Endothelial cell of umbilical vein (primary cell): Measurements from ENCODE around the gene CITED2. TPM values are rescaled to one million over a fixed set of nuclear protein-coding genes. Genes with fewer than 3 reads are reported as not detected.

Source experiments
- BruUV-seq: library from RNA; stranded (reverse); fragments of 400-500 nt; replicated peaks from 2 replicates; lab custom pipeline; 2021; lab: Mats Ljungman, UMichigan
- CTCF ChIA-PET: fragments of 300-600, 350-600 bp; sonication (Branson Sonifier 250); formaldehyde crosslinking; loops from one replicate; lab custom pipeline; 2021; ENCODE audit warnings: antibody characterized with exemption, inconsistent platforms; lab: Charles Lee
- POLR2A ChIA-PET: fragments of 300-600, 350-600 bp; sonication (Branson Sonifier 250); formaldehyde crosslinking; loops from one replicate; lab custom pipeline; 2021; ENCODE audit warnings: antibody characterized with exemption, inconsistent platforms; lab: Charles Lee
- DNase-seq: peaks from one replicate; pipeline ENCODE4 v3.0.0-alpha.2; 2011; ENCODE audit warnings: low read depth, low spot score
- FAIRE-seq: peaks from 2 replicates; lab custom pipeline; 2011; peaks lifted over from hg19 to GRCh38; lab: Jason Lieb, UNC
- H2AFZ ChIP-seq: 2 replicates; pipeline ENCODE4 v1.6.0; 2012; ENCODE audit warnings: low read depth, low read length, control low read depth, inconsistent platforms
- H3K27ac ChIP-seq: 2 replicates; pipeline ENCODE4 v1.5.1; 2011; ENCODE audit warnings: low read depth, mild to moderate bottlenecking, control low read depth, low read length, moderate library complexity; ENCODE audit not compliant: insufficient read depth
- H3K27me3 ChIP-seq, 2 experiments: 2 replicates each; pipeline versions ENCODE4 v1.6.0 to v1.6.1; 2011; ENCODE audit warnings: low read length in 2 of 2, mixed read lengths in 1 of 2; ENCODE audit not compliant: control insufficient read depth in 2 of 2, insufficient read depth in 2 of 2
- H3K36me3 ChIP-seq, 2 experiments: 2 replicates in 1 of 2; 3 replicates in 1 of 2; pipeline ENCODE4 v1.5.1; 2011; ENCODE audit warnings: low read length in 2 of 2, mild to moderate bottlenecking in 1 of 2, moderate library complexity in 1 of 2; ENCODE audit not compliant: control insufficient read depth in 2 of 2, insufficient read depth in 2 of 2; ENCODE audit errors: extremely low read depth in 1 of 2
- H3K4me1 ChIP-seq: 3 replicates; pipeline ENCODE4 v1.5.1; 2011; ENCODE audit warnings: mild to moderate bottlenecking, low read length; ENCODE audit not compliant: control insufficient read depth, insufficient read depth; ENCODE audit errors: extremely low read depth
- H3K4me2 ChIP-seq: 2 replicates; pipeline ENCODE4 v1.6.1; 2011; ENCODE audit warnings: low read length, control low read depth, mixed read lengths; ENCODE audit not compliant: insufficient read depth
- H3K4me3 ChIP-seq, 3 experiments: fragments of 200-600 bp in 1 of 3; sonication (generic), shearing (Covaris generic) in 1 of 3; replicated peaks in 1 of 3; 2 replicates each; pipeline ENCODE4 v1.5.1; 2011 to 2016; ENCODE audit warnings: control low read depth in 3 of 3, low read length in 3 of 3, mild to moderate bottlenecking in 2 of 3, inconsistent platforms in 1 of 3, low read depth in 1 of 3, moderate library complexity in 1 of 3; ENCODE audit not compliant: insufficient read depth in 1 of 3
- H3K79me2 ChIP-seq: 2 replicates; pipeline ENCODE4 v1.6.0; 2012; ENCODE audit warnings: low read length, inconsistent platforms; ENCODE audit not compliant: control insufficient read depth, insufficient read depth
- H3K9ac ChIP-seq: replicated peaks from 2 replicates; pipeline ENCODE3; 2011; ENCODE audit warnings: low read length, control low read depth; ENCODE audit not compliant: insufficient read depth; ENCODE audit errors: extremely low read depth
- H3K9me1 ChIP-seq: replicated peaks from 3 replicates; pipeline ENCODE4 v1.6.0; 2011; ENCODE audit warnings: mild to moderate bottlenecking, low read length; ENCODE audit not compliant: control insufficient read depth, insufficient read depth; ENCODE audit errors: extremely low read depth
- H3K9me3 ChIP-seq: replicated peaks from 2 replicates; pipeline ENCODE4 v1.5.1; 2012; ENCODE audit warnings: low read length, inconsistent platforms; ENCODE audit not compliant: control insufficient read depth, insufficient read depth
- H4K20me1 ChIP-seq: replicated peaks from 2 replicates; pipeline ENCODE3; 2011; ENCODE audit warnings: mild to moderate bottlenecking, low read length; ENCODE audit not compliant: control insufficient read depth, insufficient read depth; ENCODE audit errors: extremely low read depth
- EZH2 ChIP-seq: IDR thresholded peaks from 2 replicates; pipeline ENCODE4 v1.6.1; 2012; ENCODE audit warnings: borderline replicate concordance, low read depth, mild to moderate bottlenecking, moderate library complexity, low read length, inconsistent platforms; ENCODE audit not compliant: severe bottlenecking
- FOS ChIP-seq: IDR thresholded peaks from 2 replicates; pipeline ENCODE4 v1.6.1; 2011; ENCODE audit warnings: mild to moderate bottlenecking, low read length, moderate library complexity, borderline replicate concordance; ENCODE audit not compliant: insufficient read depth
- GATA2 ChIP-seq: IDR thresholded peaks from 2 replicates; pipeline ENCODE4 v1.7.0; 2011; ENCODE audit warnings: low read depth, mild to moderate bottlenecking, moderate library complexity, mixed read lengths, low read length; ENCODE audit not compliant: insufficient read length, insufficient read depth
- JUN ChIP-seq: IDR thresholded peaks from 2 replicates; pipeline ENCODE4 v1.6.1; 2011; ENCODE audit warnings: borderline replicate concordance, low read depth; ENCODE audit not compliant: insufficient read length, insufficient read depth
- MYC ChIP-seq: IDR thresholded peaks from one replicate; pipeline ENCODE4 v1.6.1; 2011; ENCODE audit warnings: mild to moderate bottlenecking, low read depth, low read length
- POLR2A ChIP-seq: IDR thresholded peaks from 2 replicates; pipeline ENCODE4 v1.6.1; 2012; ENCODE audit warnings: low read depth, mild to moderate bottlenecking, control low read depth, low read length
- POLR2AphosphoS5 ChIP-seq: IDR thresholded peaks from 2 replicates; pipeline ENCODE4 v1.6.1; 2012; ENCODE audit warnings: low read depth, mild to moderate bottlenecking, control low read depth, low read length, moderate library complexity; ENCODE audit not compliant: insufficient read depth
- dilution Hi-C: fragments of 300-500 bp; cut with MboI; formaldehyde crosslinking; loops from one replicate; pipeline ENCODE4 v1.15.0; 2019; ENCODE audit warnings: low sequenced_read_pairs; ENCODE audit not compliant: extremely low pct_ligation_motif_present
- intact Hi-C: fragments of 100-400 bp; cut with micrococcal nuclease; formaldehyde crosslinking; loops from one replicate; pipeline ENCODE4 v1.10.0; 2022
- polyA plus RNA-seq, 4 experiments: library from polyadenylated mRNA; depleted of rRNA in 3 of 4; stranded (reverse) in 3 of 4; unstranded in 1 of 4; fragments of >200 nt; gene quantifications; 2 replicates each; pipeline versions ENCODE4 v1.2.1 to v1.2.3, GENCODE V29; 2011 to 2012; ENCODE audit warnings: missing spikeins in 1 of 4
- total RNA-seq: library from RNA; stranded (reverse); gene quantifications from 2 replicates; pipeline ENCODE4 v1.2.3, GENCODE V29; 2021
- TF ChIP-seq, protein P1 (sequence below): IDR thresholded peaks from 2 replicates; pipeline ENCODE4 v1.6.1; 2011; ENCODE audit not compliant: insufficient read depth, insufficient read length
- TF ChIP-seq, protein P2 (sequence below), 2 donors: IDR thresholded peaks; 1 replicate in 1 of 2; 2 replicates in 1 of 2; pipeline ENCODE4 v1.5.1; 2011; ENCODE audit warnings: low read length in 2 of 2, mild to moderate bottlenecking in 2 of 2, moderate library complexity in 2 of 2, control low read depth in 1 of 2, inconsistent platforms in 1 of 2, low read depth in 1 of 2; ENCODE audit not compliant: insufficient read depth in 1 of 2; ENCODE audit errors: extremely low read depth in 1 of 2

Gene CITED2
- total and polyA plus RNA-seq, 2 donors (not counting 3 experiments of a cell fraction or from before 2014, with no cell fraction given), result 81.1 to 85.7 TPM

DNA sequence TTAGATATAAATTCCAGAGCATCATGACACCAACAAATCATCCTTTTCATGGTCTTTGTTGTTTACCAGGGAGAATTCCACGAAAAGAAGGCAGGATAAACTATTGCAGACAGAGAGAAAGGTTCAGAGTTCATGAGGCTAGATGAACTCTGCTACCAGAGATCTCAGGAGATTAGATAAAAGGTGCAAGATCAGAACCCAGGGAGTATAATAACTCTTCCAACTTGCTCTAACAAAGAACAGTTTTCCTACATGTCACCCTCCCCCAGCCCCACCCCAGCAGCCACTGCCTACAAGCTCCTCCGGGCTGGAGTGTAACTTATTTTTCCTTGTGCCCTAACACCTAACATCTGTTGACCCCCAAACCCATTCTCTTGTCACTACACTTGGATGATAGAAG is 13.9 kb upstream of the CITED2 start:
- no peaks in the 10 kb centered on the region for H4K20me1 ChIP-seq
- no TSS peak for BruUV-seq
- H3K4me1 ChIP-seq, result no peaks in the 10 kb centered on the region
- no peak for FAIRE-seq
- CTCF ChIA-PET, result interaction anchor here (1.1 kb wide), 1 partner anchor 213 kb away, joined by 3 read pairs; no protein-coding TSS in a partner anchor
- H3K9me3 ChIP-seq, result no peaks in the 10 kb centered on the region
- H3K9ac ChIP-seq, result no peak overlapping the region
- no peak overlapping the region for H3K4me2 ChIP-seq
- H3K36me3 ChIP-seq, result no peaks in the 10 kb centered on the region
- H2AFZ ChIP-seq, result no peak overlapping the region
- intact Hi-C loops (no loop called here), dilution Hi-C loops (no loop called here)
- TF ChIP-seq EZH2 (no peak), POLR2A (no peak), MYC (no peak), POLR2AphosphoS5 (no peak), JUN (no peak), GATA2 (no peak), FOS (no peak)
- TF ChIP-seq, protein P1, sequence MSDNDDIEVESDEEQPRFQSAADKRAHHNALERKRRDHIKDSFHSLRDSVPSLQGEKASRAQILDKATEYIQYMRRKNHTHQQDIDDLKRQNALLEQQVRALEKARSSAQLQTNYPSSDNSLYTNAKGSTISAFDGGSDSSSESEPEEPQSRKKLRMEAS, result no peak
- TF ChIP-seq, protein P2, sequence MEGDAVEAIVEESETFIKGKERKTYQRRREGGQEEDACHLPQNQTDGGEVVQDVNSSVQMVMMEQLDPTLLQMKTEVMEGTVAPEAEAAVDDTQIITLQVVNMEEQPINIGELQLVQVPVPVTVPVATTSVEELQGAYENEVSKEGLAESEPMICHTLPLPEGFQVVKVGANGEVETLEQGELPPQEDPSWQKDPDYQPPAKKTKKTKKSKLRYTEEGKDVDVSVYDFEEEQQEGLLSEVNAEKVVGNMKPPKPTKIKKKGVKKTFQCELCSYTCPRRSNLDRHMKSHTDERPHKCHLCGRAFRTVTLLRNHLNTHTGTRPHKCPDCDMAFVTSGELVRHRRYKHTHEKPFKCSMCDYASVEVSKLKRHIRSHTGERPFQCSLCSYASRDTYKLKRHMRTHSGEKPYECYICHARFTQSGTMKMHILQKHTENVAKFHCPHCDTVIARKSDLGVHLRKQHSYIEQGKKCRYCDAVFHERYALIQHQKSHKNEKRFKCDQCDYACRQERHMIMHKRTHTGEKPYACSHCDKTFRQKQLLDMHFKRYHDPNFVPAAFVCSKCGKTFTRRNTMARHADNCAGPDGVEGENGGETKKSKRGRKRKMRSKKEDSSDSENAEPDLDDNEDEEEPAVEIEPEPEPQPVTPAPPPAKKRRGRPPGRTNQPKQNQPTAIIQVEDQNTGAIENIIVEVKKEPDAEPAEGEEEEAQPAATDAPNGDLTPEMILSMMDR (IDR thresholded peaks at IDR 0.05; ENCODE audit: extremely low read depth in 1 of 2, insufficient read depth in 1 of 2, low read depth in 1 of 2, low read length in 2 of 2), result no peak
- DNase-seq, result no peak
- no peaks in the 10 kb centered on the region for H3K9me1 ChIP-seq
- no peak overlapping the region for H3K4me3 ChIP-seq
- POLR2A ChIA-PET, result no interaction called here
- H3K27ac ChIP-seq, result no peak overlapping the region
- no peaks in the 10 kb centered on the region for H3K79me2 ChIP-seq
- H3K27me3 ChIP-seq, result no peaks in the 10 kb centered on the region
